Measurements from ENCODE around the gene SMG6.

The SMG6 gene

DNA sequence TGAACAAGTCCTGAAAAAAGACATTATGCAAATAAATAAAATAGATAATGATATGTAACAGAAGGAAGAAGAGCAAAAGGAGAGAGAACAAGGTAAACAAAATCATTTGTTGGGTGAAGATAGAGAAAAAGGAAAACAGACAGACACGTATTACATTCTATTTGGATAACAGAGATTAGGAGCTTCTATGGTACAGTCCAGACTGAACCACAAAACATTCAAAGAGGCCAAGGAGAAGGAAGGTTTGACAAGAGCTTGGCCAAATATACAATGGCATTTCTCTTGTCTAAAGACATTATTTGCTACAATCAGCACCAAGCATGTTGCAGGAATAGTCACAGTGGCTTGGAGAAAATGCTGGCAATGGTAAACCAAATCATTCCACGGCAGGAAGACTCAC lies 29.2 kb downstream of the SMG6 start:
- H3K36me3 ChIP-seq (ENCODE audit: control insufficient read depth in 2 of 2, insufficient read depth in 1 of 2, low read length in 2 of 2) = peaks cover 51 to 70% of the 10 kb centered on the region in 2 experiments
- CTCF ChIA-PET = no interaction called here

DNA sequence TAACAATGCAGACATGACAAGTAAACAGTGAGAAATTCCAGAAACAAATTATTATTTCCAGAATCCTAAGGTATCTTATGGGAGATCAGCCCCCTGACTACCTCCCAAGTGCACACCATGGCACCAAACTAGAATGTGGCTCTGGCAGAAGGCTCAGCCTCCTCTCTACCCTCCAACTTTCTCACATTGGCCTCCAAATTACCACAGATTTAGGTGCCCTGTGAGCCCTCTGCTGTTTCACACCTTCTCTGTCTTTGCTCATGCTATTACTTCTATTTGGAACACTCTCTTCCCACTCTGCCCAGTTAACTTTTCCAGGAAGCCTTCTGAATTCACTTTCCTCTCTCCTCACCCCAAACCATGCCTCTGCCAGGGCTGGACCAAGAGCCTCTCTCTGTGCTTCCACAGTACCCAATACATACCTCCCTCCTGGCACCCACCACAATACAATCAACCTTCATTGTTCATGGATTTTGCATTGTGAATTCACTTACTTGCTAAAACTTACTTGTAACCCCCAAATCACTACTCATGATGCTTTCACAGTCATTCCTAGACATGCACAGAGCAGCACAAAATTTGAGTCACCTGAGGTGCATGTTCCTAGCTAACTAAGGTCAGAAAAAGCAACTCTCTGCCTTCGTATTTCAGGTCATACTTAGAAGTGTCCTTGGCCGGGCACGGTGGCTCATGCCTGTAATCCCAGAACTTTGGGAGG lies 31.4 kb downstream of the SMG6 start:
- ChIA-PET POLR2A (interaction anchor here (1.5 kb wide), 1 partner anchor 32 kb away, joined by 3 read pairs; the partner anchor contains the start of genes SMG6 and SRR), CTCF (no interaction called here)
- H3K4me1 ChIP-seq (ENCODE audit: control insufficient read depth, insufficient read depth, low read length) = no peaks in the 10 kb centered on the region
- TF ChIP-seq ZNF660 (tag by site-specific recombination; IDR thresholded peaks at IDR 0.05) = no peak
- TF ChIP-seq ZNF274 (IDR thresholded peaks at IDR 0.05; ENCODE audit: low read length) = no peak
- no peak for TF ChIP-seq ZNF274 (tag by site-specific recombination; IDR thresholded peaks at IDR 0.05; ENCODE audit: borderline replicate concordance)
- no peak for TF ChIP-seq ZNF843 (tag by site-specific recombination; IDR thresholded peaks at IDR 0.05)
- TF ChIP-seq, protein P1, sequence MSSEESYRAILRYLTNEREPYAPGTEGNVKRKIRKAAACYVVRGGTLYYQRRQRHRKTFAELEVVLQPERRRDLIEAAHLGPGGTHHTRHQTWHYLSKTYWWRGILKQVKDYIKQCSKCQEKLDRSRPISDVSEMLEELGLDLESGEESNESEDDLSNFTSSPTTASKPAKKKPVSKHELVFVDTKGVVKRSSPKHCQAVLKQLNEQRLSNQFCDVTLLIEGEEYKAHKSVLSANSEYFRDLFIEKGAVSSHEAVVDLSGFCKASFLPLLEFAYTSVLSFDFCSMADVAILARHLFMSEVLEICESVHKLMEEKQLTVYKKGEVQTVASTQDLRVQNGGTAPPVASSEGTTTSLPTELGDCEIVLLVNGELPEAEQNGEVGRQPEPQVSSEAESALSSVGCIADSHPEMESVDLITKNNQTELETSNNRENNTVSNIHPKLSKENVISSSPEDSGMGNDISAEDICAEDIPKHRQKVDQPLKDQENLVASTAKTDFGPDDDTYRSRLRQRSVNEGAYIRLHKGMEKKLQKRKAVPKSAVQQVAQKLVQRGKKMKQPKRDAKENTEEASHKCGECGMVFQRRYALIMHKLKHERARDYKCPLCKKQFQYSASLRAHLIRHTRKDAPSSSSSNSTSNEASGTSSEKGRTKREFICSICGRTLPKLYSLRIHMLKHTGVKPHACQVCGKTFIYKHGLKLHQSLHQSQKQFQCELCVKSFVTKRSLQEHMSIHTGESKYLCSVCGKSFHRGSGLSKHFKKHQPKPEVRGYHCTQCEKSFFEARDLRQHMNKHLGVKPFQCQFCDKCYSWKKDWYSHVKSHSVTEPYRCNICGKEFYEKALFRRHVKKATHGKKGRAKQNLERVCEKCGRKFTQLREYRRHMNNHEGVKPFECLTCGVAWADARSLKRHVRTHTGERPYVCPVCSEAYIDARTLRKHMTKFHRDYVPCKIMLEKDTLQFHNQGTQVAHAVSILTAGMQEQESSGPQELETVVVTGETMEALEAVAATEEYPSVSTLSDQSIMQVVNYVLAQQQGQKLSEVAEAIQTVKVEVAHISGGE (tag by site-specific recombination; conservative IDR thresholded peaks at IDR 0.05; ENCODE audit: low read depth) = no peak
- no peak for TF ChIP-seq ZNF423 (tag by site-specific recombination; IDR thresholded peaks at IDR 0.05)
- peaks cover 41 to 61% of the 10 kb centered on the region in 2 experiments for H3K36me3 ChIP-seq (ENCODE audit: control insufficient read depth in 2 of 2, insufficient read depth in 1 of 2, low read length in 2 of 2)
- H3K4me3 ChIP-seq (ENCODE audit: low read depth, low read length) = no peak overlapping the region
- no peak overlapping the region for H3K27ac ChIP-seq (ENCODE audit: extremely low read depth, low read depth, low read length)
- H3K9me3 ChIP-seq (ENCODE audit: control insufficient read depth, insufficient read depth, low read depth, low read length) = no peaks in the 10 kb centered on the region

More for the DNA sequence above, 29.2 kb downstream of the SMG6 start:
- Histone ChIP-seq H3K27ac (ENCODE audit: extremely low read depth, low read depth, low read length) (no peak overlapping the region), H3K4me1 (ENCODE audit: control insufficient read depth, insufficient read depth, low read length) (no peaks in the 10 kb centered on the region), H3K9me3 (ENCODE audit: control insufficient read depth, insufficient read depth, low read depth, low read length) (no peaks in the 10 kb centered on the region), H3K4me3 (ENCODE audit: low read depth, low read length) (no peak overlapping the region)
- POLR2A ChIA-PET = no interaction called here
- TF ChIP-seq, protein P2, sequence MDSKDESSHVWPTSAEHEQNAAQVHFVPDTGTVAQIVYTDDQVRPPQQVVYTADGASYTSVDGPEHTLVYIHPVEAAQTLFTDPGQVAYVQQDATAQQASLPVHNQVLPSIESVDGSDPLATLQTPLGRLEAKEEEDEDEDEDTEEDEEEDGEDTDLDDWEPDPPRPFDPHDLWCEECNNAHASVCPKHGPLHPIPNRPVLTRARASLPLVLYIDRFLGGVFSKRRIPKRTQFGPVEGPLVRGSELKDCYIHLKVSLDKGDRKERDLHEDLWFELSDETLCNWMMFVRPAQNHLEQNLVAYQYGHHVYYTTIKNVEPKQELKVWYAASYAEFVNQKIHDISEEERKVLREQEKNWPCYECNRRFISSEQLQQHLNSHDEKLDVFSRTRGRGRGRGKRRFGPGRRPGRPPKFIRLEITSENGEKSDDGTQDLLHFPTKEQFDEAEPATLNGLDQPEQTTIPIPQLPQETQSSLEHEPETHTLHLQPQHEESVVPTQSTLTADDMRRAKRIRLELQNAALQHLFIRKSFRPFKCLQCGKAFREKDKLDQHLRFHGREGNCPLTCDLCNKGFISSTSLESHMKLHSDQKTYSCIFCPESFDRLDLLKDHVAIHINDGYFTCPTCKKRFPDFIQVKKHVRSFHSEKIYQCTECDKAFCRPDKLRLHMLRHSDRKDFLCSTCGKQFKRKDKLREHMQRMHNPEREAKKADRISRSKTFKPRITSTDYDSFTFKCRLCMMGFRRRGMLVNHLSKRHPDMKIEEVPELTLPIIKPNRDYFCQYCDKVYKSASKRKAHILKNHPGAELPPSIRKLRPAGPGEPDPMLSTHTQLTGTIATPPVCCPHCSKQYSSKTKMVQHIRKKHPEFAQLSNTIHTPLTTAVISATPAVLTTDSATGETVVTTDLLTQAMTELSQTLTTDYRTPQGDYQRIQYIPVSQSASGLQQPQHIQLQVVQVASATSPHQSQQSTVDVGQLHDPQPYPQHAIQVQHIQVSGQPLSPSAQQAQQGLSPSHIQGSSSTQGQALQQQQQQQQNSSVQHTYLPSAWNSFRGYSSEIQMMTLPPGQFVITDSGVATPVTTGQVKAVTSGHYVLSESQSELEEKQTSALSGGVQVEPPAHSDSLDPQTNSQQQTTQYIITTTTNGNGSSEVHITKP (tag by site-specific recombination; IDR thresholded peaks at IDR 0.05) = peak; percentile 81
- TF ChIP-seq, protein P3, sequence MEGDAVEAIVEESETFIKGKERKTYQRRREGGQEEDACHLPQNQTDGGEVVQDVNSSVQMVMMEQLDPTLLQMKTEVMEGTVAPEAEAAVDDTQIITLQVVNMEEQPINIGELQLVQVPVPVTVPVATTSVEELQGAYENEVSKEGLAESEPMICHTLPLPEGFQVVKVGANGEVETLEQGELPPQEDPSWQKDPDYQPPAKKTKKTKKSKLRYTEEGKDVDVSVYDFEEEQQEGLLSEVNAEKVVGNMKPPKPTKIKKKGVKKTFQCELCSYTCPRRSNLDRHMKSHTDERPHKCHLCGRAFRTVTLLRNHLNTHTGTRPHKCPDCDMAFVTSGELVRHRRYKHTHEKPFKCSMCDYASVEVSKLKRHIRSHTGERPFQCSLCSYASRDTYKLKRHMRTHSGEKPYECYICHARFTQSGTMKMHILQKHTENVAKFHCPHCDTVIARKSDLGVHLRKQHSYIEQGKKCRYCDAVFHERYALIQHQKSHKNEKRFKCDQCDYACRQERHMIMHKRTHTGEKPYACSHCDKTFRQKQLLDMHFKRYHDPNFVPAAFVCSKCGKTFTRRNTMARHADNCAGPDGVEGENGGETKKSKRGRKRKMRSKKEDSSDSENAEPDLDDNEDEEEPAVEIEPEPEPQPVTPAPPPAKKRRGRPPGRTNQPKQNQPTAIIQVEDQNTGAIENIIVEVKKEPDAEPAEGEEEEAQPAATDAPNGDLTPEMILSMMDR (tag by site-specific recombination; IDR thresholded peaks at IDR 0.05) = no peak

DNA sequence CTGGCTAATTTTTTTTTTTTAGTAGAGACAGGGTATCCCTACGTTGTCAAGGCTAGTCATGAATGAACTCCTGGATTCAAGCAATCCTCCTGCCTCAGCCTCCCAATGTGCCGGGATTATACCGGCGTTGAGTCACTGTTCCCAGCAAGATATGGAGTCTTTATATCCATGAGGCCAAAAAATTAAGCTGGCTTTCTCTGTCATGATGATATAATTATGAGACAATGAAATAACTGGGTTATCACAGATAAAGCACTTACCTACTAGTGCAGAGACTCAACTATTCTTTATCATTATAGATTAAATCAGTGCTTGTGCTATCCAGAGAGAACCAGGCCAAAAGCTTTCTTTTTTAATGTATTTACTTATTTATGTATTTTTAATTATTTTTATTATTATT lies 36.2 kb downstream of the SMG6 start:
- POLR2A ChIA-PET = no interaction called here
- H3K36me3 ChIP-seq (ENCODE audit: control insufficient read depth in 2 of 2, insufficient read depth in 1 of 2, low read length in 2 of 2) = peaks cover 28 to 44% of the 10 kb centered on the region in 2 experiments
- peaks cover 14% of the 10 kb centered on the region for H3K4me1 ChIP-seq (ENCODE audit: control insufficient read depth, insufficient read depth, low read length)
- H3K27ac ChIP-seq (ENCODE audit: extremely low read depth, low read depth, low read length) = no peak overlapping the region
- CTCF ChIA-PET = interaction anchor here (0.5 to 2.2 kb wide), 6 partner anchors 22 to 519 kb away, joined by 3 to 10 read pairs (median 4); partner anchors contain the start of gene HIC1
- no peak overlapping the region for H3K4me3 ChIP-seq (ENCODE audit: low read depth, low read length)
- H3K9me3 ChIP-seq (ENCODE audit: control insufficient read depth, insufficient read depth, low read depth, low read length) = no peaks in the 10 kb centered on the region
- TF ChIP-seq ZBTB7A (tag by site-specific recombination; IDR thresholded peaks at IDR 0.05; ENCODE audit: low read depth) = no peak
- TF ChIP-seq, protein P4, sequence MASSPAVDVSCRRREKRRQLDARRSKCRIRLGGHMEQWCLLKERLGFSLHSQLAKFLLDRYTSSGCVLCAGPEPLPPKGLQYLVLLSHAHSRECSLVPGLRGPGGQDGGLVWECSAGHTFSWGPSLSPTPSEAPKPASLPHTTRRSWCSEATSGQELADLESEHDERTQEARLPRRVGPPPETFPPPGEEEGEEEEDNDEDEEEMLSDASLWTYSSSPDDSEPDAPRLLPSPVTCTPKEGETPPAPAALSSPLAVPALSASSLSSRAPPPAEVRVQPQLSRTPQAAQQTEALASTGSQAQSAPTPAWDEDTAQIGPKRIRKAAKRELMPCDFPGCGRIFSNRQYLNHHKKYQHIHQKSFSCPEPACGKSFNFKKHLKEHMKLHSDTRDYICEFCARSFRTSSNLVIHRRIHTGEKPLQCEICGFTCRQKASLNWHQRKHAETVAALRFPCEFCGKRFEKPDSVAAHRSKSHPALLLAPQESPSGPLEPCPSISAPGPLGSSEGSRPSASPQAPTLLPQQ (tag by site-specific recombination; IDR thresholded peaks at IDR 0.05) = no peak
- no peak for TF ChIP-seq KLF9 (tag by site-specific recombination; IDR thresholded peaks at IDR 0.05; ENCODE audit: low read depth)
- TF ChIP-seq, protein P5, sequence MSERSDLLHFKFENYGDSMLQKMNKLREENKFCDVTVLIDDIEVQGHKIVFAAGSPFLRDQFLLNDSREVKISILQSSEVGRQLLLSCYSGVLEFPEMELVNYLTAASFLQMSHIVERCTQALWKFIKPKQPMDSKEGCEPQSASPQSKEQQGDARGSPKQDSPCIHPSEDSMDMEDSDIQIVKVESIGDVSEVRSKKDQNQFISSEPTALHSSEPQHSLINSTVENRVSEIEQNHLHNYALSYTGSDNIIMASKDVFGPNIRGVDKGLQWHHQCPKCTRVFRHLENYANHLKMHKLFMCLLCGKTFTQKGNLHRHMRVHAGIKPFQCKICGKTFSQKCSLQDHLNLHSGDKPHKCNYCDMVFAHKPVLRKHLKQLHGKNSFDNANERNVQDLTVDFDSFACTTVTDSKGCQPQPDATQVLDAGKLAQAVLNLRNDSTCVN (tag by site-specific recombination; optimal IDR thresholded peaks at IDR 0.05) = no peak
- no peak for TF ChIP-seq YY1 (tag by site-specific recombination; IDR thresholded peaks at IDR 0.05)
- TF ChIP-seq ZNF621 (tag by site-specific recombination; IDR thresholded peaks at IDR 0.05) = no peak
- TF ChIP-seq, protein P6, sequence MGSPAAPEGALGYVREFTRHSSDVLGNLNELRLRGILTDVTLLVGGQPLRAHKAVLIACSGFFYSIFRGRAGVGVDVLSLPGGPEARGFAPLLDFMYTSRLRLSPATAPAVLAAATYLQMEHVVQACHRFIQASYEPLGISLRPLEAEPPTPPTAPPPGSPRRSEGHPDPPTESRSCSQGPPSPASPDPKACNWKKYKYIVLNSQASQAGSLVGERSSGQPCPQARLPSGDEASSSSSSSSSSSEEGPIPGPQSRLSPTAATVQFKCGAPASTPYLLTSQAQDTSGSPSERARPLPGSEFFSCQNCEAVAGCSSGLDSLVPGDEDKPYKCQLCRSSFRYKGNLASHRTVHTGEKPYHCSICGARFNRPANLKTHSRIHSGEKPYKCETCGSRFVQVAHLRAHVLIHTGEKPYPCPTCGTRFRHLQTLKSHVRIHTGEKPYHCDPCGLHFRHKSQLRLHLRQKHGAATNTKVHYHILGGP (tag by site-specific recombination; IDR thresholded peaks at IDR 0.05) = no peak
